ENCODE results near the gene PDE9A.

Gene PDE9A

DNA sequence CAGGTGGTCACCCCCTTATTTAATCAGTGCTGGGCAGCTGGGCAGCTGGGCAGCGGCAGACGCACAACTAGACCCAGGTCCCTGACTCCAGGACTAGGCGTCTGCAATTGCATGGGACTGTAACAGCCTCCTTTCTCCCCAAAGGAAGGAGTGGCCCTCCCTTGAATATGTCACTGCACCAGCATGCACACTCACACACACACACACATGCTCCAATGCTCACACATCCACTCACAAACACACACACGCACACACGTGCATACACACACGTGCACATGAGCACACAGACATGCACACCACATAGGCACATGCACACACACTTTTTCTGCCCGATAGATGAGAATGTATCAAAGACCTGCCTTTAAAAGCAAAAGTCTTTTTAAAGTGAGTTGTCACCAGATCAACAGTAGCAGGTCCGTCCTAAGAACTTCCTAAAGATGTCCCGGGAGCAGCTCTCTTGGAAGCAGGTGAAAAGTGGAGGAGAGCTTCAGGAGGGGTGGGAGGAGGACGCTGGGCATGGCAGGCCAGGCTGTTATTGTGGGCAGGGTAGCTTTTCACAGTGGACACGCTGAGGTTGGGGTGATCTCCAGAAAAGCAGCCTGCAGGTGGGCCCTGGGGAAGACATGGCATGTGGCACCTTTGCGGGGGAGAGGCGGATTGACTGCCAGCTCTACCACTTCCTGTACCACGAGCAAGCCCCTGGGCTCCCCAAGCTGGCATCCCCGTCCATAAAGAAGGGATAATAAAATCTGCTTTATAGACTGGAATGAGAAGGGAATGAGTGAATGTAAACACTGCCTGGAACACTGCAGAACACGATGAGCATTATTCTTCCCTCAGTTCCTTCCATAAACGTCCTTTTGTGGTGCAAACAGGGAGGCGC, 1.7 kb downstream of the PDE9A start:
- no peak overlapping the region for H3K27ac ChIP-seq
- peak overlapping the region in 1 of 7 experiments; percentile 49 for H3K4me3 ChIP-seq

- Histone ChIP-seq H3K4me3 (no peak overlapping the region), H3K27ac (no peak overlapping the region)
Observed at GRCh38 chr21:42655796-42656770, 2.7 kb downstream of the PDE9A start.

GRCh38 chr21:42656872-42657271, 3.5 kb downstream of the PDE9A start:
- no peak overlapping the region for H3K4me3 ChIP-seq
- no peak overlapping the region for H3K27ac ChIP-seq

GRCh38 chr21:42657676-42658319, 4.4 kb downstream of the PDE9A start:
- Histone ChIP-seq H3K4me3 (no peak overlapping the region), H3K27ac (no peak overlapping the region)

GRCh38 chr21:42658320-42659105, 5.1 kb downstream of the PDE9A start:
- H3K27ac ChIP-seq: no peak overlapping the region
- no peak overlapping the region for H3K4me3 ChIP-seq

GRCh38 chr21:42659416-42660117, 6.1 kb downstream of the PDE9A start:
- Histone ChIP-seq H3K4me3 (no peak overlapping the region), H3K27ac (no peak overlapping the region)

DNA sequence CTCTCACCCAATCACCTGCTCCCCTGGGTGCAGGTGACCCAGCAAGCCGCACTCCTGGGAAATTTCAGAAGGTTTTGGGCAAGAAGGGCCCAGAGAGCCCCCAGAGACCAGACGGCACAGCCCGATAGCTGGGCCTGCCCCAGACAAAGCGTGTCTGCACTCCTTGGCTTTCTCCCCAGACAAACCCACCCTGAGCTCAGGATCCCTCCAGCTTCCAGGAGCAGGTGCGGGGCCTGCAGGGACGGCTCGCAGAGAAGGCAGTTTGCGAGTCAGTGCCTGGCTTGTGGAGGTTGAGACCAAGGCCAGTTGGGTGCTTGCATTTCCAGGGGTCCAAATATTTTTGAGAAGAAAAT, 6.7 kb downstream of the PDE9A start:
- no peak overlapping the region for H3K4me3 ChIP-seq
- no peak overlapping the region for H3K27ac ChIP-seq

- H3K27ac ChIP-seq: no peak overlapping the region
- no peak overlapping the region for H3K4me3 ChIP-seq
Observed at GRCh38 chr21:42661688-42662429, 8.4 kb downstream of the PDE9A start.

DNA sequence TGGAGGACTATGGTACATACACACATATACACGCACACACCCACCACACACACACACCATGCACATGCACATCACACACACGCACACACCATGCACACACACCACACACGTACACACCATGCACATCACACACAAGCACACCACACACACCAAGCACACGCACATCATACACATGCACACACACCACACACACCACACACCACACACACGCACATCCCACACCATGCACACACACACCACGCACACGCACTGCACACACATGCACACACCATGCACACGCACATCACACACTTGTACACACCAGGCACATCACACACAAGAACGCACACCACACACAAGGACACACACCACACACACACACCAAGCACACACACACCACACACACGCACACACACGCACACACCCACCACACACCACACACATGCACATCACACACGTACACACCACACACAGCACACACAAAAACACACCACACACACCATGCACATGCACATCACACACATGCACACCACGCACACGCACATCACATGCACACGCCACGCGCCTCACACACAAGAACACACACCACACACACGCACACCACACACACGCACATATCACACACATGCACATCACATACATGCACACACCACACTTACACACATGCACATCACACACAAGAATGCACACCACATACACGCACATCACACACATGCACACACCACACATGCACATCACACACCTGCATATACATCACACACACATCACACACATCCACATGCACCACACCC, 9.2 kb downstream of the PDE9A start:
- H3K4me3 ChIP-seq: no peak overlapping the region
- H3K27ac ChIP-seq: no peak overlapping the region

DNA sequence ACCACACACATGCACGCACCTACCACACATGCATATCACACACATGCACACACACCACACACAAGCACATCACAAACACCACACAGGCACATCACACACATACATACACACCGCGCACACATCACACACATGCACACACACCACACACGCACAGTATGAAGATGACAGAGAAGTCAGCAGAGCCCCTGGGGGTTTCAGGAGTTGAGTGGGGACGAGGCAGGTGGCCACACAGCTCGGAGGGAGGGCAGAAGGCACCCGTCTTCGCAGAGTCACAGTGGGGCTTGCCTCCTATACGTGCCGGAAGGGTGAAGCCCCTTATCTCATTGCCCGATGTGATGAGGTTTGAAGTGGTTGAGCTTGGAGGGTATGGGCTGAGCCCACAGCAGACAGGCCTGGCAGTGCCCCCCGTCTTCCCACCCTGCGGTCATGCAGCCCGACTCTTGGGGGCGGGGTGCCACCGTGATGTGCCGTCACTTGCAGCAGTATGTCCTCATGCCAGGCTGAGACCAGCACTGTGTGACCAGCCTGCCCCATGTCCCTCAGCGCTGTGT, 9.9 kb downstream of the PDE9A start:
- H3K4me3 ChIP-seq: no peak overlapping the region
- H3K27ac ChIP-seq: no peak overlapping the region

GRCh38 chr21:42663860-42664535, 10.6 kb downstream of the PDE9A start:
- H3K27ac ChIP-seq: no peak overlapping the region
- H3K4me3 ChIP-seq: no peak overlapping the region

- H3K4me3 ChIP-seq: no peak overlapping the region
- H3K27ac ChIP-seq: no peak overlapping the region
Observed at GRCh38 chr21:42664614-42665013, 11.2 kb downstream of the PDE9A start.

DNA sequence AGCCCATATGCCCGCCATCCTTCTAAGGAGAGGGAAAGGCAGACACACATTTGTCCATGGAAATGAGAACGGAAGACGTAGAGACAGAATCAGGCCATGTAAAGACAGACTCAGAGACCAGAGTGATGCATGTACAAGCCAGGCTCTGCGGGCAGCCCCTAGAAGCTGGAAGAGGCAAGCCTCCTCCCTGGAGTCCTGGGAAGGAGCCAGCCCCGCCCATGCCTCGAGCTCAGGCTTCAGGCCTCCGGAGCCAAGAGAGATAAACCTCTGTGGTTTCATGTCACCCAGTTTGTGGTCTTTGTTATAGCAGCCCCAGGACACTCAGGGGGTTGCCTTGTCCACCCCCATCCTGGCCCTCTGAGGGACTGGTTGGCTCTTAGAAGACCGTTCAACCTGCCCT, 11.6 kb downstream of the PDE9A start:
- H3K4me3 ChIP-seq: no peak overlapping the region

GRCh38 chr21:42665484-42665883, 12.1 kb downstream of the PDE9A start:
- Histone ChIP-seq H3K4me3 (no peak overlapping the region), H3K27ac (no peak overlapping the region)

More for the DNA sequence above, 11.6 kb downstream of the PDE9A start:
- no peak overlapping the region for H3K27ac ChIP-seq

GRCh38 chr21:42666023-42666747, 12.8 kb downstream of the PDE9A start:
- no peak overlapping the region for H3K4me3 ChIP-seq
- H3K27ac ChIP-seq: no peak overlapping the region

- Histone ChIP-seq H3K4me3 (no peak overlapping the region), H3K27ac (no peak overlapping the region)
Observed at GRCh38 chr21:42666925-42667324, 13.5 kb downstream of the PDE9A start.
